ENCODE measurements around the gene EXPH5.

The EXPH5 gene

GRCh38 chr11:108524422-108524821, 69.1 kb downstream of the EXPH5 start (continued):
- TF ChIP-seq ZNF561 (tag by site-specific recombination; IDR thresholded peaks at IDR 0.05; ENCODE audit: borderline replicate concordance) (no peak), ZNF274 (IDR thresholded peaks at IDR 0.05; ENCODE audit: low read length) (no peak), ZNF274 (tag by site-specific recombination; IDR thresholded peaks at IDR 0.05; ENCODE audit: borderline replicate concordance) (no peak), ZNF221 (tag by site-specific recombination; IDR thresholded peaks at IDR 0.05; ENCODE audit: borderline replicate concordance) (no peak), ZNF239 (tag by site-specific recombination; IDR thresholded peaks at IDR 0.05) (no peak), ZNF280C (tag by site-specific recombination; IDR thresholded peaks at IDR 0.05) (no peak), ZNF843 (tag by site-specific recombination; IDR thresholded peaks at IDR 0.05) (no peak)

GRCh38 chr11:108522318-108522717, 71.2 kb downstream of the EXPH5 start:
- Histone ChIP-seq H3K27ac (ENCODE audit: extremely low read depth, low read depth, low read length) (no peak overlapping the region), H3K36me3 (ENCODE audit: control insufficient read depth in 2 of 2, insufficient read depth in 1 of 2, low read length in 2 of 2) (peaks cover 0 to 2% of the 10 kb centered on the region in 2 experiments; a peak in 1 of 3 replicates), H3K4me3 (ENCODE audit: low read depth, low read length) (no peak overlapping the region), H3K4me1 (ENCODE audit: control insufficient read depth, insufficient read depth, low read length) (no peaks in the 10 kb centered on the region), H3K9me3 (ENCODE audit: control insufficient read depth, insufficient read depth, low read depth, low read length) (no peaks in the 10 kb centered on the region)
- ChIA-PET CTCF (interaction anchor here (0.8 kb wide), 1 partner anchor 16 kb away, joined by 3 read pairs; no protein-coding TSS in a partner anchor), POLR2A (no interaction called here)
- no peak for TF ChIP-seq ZNF302 (tag by site-specific recombination; IDR thresholded peaks at IDR 0.05; ENCODE audit: low read depth)
- TF ChIP-seq BCL11A (tag by site-specific recombination; IDR thresholded peaks at IDR 0.05; ENCODE audit: low read depth): no peak
- TF ChIP-seq GLI2 (tag by site-specific recombination; IDR thresholded peaks at IDR 0.05; ENCODE audit: borderline replicate concordance, low read depth): no peak

DNA sequence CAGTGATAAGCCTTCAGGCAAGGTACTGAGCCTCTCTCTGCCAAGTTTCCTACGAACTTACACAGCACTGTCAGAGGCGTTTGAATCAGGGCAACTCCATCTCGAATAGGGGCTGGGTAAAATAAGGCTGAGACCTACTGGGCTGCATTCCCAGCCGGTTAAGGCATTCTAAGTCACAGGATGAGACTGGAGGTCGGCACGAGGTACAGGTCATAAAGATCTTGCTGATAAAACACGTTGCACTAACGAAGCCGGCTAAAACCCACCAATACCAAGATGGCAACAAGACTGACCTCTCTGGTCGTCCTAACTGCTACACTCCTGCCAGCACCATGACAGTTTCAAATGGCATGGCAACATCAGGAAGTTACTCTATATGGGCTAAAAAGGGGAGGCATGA, 75.0 kb downstream of the EXPH5 start:
- ChIA-PET POLR2A (no interaction called here), CTCF (no interaction called here)
- Histone ChIP-seq H3K4me3 (ENCODE audit: low read depth, low read length) (no peak overlapping the region), H3K27ac (ENCODE audit: extremely low read depth, low read depth, low read length) (no peak overlapping the region), H3K9me3 (ENCODE audit: control insufficient read depth, insufficient read depth, low read depth, low read length) (no peaks in the 10 kb centered on the region), H3K4me1 (ENCODE audit: control insufficient read depth, insufficient read depth, low read length) (no peaks in the 10 kb centered on the region), H3K36me3 (ENCODE audit: control insufficient read depth in 2 of 2, insufficient read depth in 1 of 2, low read length in 2 of 2) (peaks cover 0 to 15% of the 10 kb centered on the region in 2 experiments; a peak in 1 of 3 replicates)
- TF ChIP-seq ZNF416 (tag by site-specific recombination; IDR thresholded peaks at IDR 0.05) (no peak), ZNF555 (tag by site-specific recombination; conservative IDR thresholded peaks at IDR 0.05) (no peak)

GRCh38 chr11:108516125-108516524, 77.4 kb downstream of the EXPH5 start:
- no peaks in the 10 kb centered on the region for H3K9me3 ChIP-seq (ENCODE audit: control insufficient read depth, insufficient read depth, low read depth, low read length)
- H3K27ac ChIP-seq (ENCODE audit: extremely low read depth, low read depth, low read length): no peak overlapping the region
- no peak overlapping the region for H3K4me3 ChIP-seq (ENCODE audit: low read depth, low read length)
- H3K36me3 ChIP-seq (ENCODE audit: control insufficient read depth in 2 of 2, insufficient read depth in 1 of 2, low read length in 2 of 2): peaks cover 0 to 27% of the 10 kb centered on the region in 2 experiments; a peak in 1 of 3 replicates
- TF ChIP-seq, protein P1, sequence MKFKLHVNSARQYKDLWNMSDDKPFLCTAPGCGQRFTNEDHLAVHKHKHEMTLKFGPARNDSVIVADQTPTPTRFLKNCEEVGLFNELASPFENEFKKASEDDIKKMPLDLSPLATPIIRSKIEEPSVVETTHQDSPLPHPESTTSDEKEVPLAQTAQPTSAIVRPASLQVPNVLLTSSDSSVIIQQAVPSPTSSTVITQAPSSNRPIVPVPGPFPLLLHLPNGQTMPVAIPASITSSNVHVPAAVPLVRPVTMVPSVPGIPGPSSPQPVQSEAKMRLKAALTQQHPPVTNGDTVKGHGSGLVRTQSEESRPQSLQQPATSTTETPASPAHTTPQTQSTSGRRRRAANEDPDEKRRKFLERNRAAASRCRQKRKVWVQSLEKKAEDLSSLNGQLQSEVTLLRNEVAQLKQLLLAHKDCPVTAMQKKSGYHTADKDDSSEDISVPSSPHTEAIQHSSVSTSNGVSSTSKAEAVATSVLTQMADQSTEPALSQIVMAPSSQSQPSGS (tag by site-specific recombination; IDR thresholded peaks at IDR 0.05; ENCODE audit: low read depth): no peak
- TF ChIP-seq SP3 (tag by site-specific recombination; IDR thresholded peaks at IDR 0.05): no peak
- CTCF ChIA-PET: no interaction called here
- POLR2A ChIA-PET: no interaction called here
- H3K4me1 ChIP-seq (ENCODE audit: control insufficient read depth, insufficient read depth, low read length): no peaks in the 10 kb centered on the region
